NCI-H526 treated with DMSO at 0.1 percent for 48 hours (cell line): ENCODE measurements around the gene CACNA2D3.

ENCODE experiments used
- DNase-seq: peaks from one replicate; lab custom pipeline; 2025; lab: John Stamatoyannopoulos, UW

The CACNA2D3 gene

GRCh38 chr3:54877730-54878129 is 755.4 kb downstream of the CACNA2D3 start:
- DNase-seq, result no peak

GRCh38 chr3:54878145-54878544 is 755.8 kb downstream of the CACNA2D3 start:
- DNase-seq, result no peak

- DNase-seq, result no peak
These were observed 759.9 kb downstream of the CACNA2D3 start for GRCh38 chr3:54882129-54882833.

- DNase-seq, result no peak
These were observed 765.8 kb downstream of the CACNA2D3 start for GRCh38 chr3:54888162-54888561.

- DNase-seq, result no peak
These were observed 766.5 kb downstream of the CACNA2D3 start for GRCh38 chr3:54888873-54889272.

GRCh38 chr3:54889731-54890130 is 767.4 kb downstream of the CACNA2D3 start:
- DNase-seq, result no peak

- no peak for DNase-seq
These were observed 769.2 kb downstream of the CACNA2D3 start for GRCh38 chr3:54891540-54891897.

GRCh38 chr3:54892168-54892567 is 769.8 kb downstream of the CACNA2D3 start:
- DNase-seq, result no peak

- no peak for DNase-seq
These were observed 773.3 kb downstream of the CACNA2D3 start for GRCh38 chr3:54895613-54896012.

GRCh38 chr3:54897028-54897711 is 774.8 kb downstream of the CACNA2D3 start:
- DNase-seq, result no peak

GRCh38 chr3:54899273-54899672 is 776.9 kb downstream of the CACNA2D3 start:
- no peak for DNase-seq

- DNase-seq, result no peak
These were observed 778.7 kb downstream of the CACNA2D3 start for GRCh38 chr3:54900838-54901591.

GRCh38 chr3:54901906-54902685 is 779.7 kb downstream of the CACNA2D3 start:
- DNase-seq, result no peak

- no peak for DNase-seq
These were observed 783.0 kb downstream of the CACNA2D3 start for GRCh38 chr3:54905261-54905888.

GRCh38 chr3:54905920-54906319 is 783.6 kb downstream of the CACNA2D3 start:
- no peak for DNase-seq

- no peak for DNase-seq
These were observed 784.4 kb downstream of the CACNA2D3 start for GRCh38 chr3:54906763-54907162.

- no peak for DNase-seq
These were observed 786.8 kb downstream of the CACNA2D3 start for GRCh38 chr3:54909191-54909590.

- no peak for DNase-seq
These were observed 791.8 kb downstream of the CACNA2D3 start for GRCh38 chr3:54914180-54914579.

- no peak for DNase-seq
These were observed 792.8 kb downstream of the CACNA2D3 start for GRCh38 chr3:54915181-54915580.

GRCh38 chr3:54915976-54916375 is 793.6 kb downstream of the CACNA2D3 start:
- no peak for DNase-seq

GRCh38 chr3:54916732-54917131 is 794.4 kb downstream of the CACNA2D3 start:
- no peak for DNase-seq

- DNase-seq, result no peak
These were observed 794.8 kb downstream of the CACNA2D3 start for GRCh38 chr3:54917174-54917573.
